Naive thymus-derived CD8-positive, alpha-beta T cell (primary cell): ENCODE measurements around the gene FRRS1L. TPM values are rescaled to one million over a fixed set of nuclear protein-coding genes. Genes with fewer than 3 reads are reported as not detected.

Experiments used
- ATAC-seq, 2 donors: fragments of 150-1000 bp; cut with Tn5 transposase in 1 of 2; sonication (Bioruptor Pico), chemical (Tn5 transposase) in 1 of 2; 1 replicate in 1 of 2; 2 replicates in 1 of 2; pipeline ENCODE4 v1.10.0; 2021; ENCODE audit warnings: mild to moderate bottlenecking in 2 of 2, moderate library complexity in 2 of 2
- POLR2A ChIA-PET: fragments of 350-600 bp; sonication (Branson Sonifier 250); formaldehyde crosslinking; loops from one replicate; lab custom pipeline; 2021; ENCODE audit warnings: antibody characterized with exemption; lab: Charles Lee
- DNase-seq, 10 donors: peaks; one replicate each; pipeline versions ENCODE4 v3.0.0 to v3.0.0-alpha.2; 2020 to 2022
- H3K27ac Mint-ChIP-seq, 10 donors: one replicate each; pipeline ENCODE4 v1.8.0; 2020 to 2022; ENCODE audit warnings: mild to moderate bottlenecking in 10 of 10, mixed read lengths in 10 of 10, moderate library complexity in 4 of 10, inconsistent platforms in 1 of 10
- H3K27me3 Mint-ChIP-seq, 5 donors: one replicate each; pipeline ENCODE4 v1.8.0; 2021 to 2022; ENCODE audit warnings: mixed read lengths in 5 of 5
- H3K36me3 Mint-ChIP-seq, 3 donors: one replicate each; pipeline ENCODE4 v1.8.0; 2020 to 2022; ENCODE audit warnings: mixed read lengths in 3 of 3, mild to moderate bottlenecking in 2 of 3, inconsistent platforms in 1 of 3
- H3K4me1 Mint-ChIP-seq, 4 donors: one replicate each; pipeline ENCODE4 v1.8.0; 2021 to 2022; ENCODE audit warnings: mixed read lengths in 4 of 4
- H3K4me3 Mint-ChIP-seq, 10 donors: one replicate each; pipeline ENCODE4 v1.8.0; 2020 to 2022; ENCODE audit warnings: mild to moderate bottlenecking in 10 of 10, mixed read lengths in 10 of 10, moderate library complexity in 6 of 10, inconsistent platforms in 1 of 10
- H3K9me3 Mint-ChIP-seq, 9 donors: one replicate each; pipeline ENCODE4 v1.8.0; 2020 to 2022; ENCODE audit warnings: mixed read lengths in 9 of 9, mild to moderate bottlenecking in 3 of 9, inconsistent platforms in 1 of 9, moderate library complexity in 1 of 9
- polyA plus RNA-seq, 3 donors: library from polyadenylated mRNA; unstranded; fragments of 300-500 nt; fragmentation: Illumina TruSeq; gene quantifications; one replicate each; pipeline ENCODE4 v1.2.3, GENCODE V29; 2021
- total RNA-seq, 8 experiments: library from RNA in 2 of 8; stranded (reverse) in 2 of 8; gene quantifications; one replicate each; pipeline ENCODE4 v1.2.3 and lab custom pipeline; 2021 to 2026

The FRRS1L gene
- total and polyA plus RNA-seq, 5 experiments from 2014 or later: not detected

DNA sequence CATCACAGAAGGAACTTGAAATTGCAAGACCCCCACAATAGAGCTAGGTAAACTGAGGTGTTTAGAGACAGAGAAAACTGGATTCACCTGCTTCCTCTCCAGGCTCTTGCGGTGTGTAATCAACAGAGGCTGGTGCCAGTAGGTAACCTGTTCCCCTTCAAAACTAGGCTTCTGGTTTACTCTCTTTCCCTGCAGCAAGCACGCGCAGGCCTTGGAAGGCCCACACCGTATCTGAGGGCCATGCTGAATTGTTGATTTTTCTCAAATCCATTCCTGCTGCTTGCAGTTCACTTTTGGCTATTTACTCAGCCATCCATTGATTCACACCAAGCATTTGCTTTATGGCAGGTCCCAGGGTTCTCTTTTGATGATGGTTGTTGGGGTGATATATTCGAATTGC lies 667 bp upstream of the FRRS1L start:
- H3K4me3 Mint-ChIP-seq: peak overlapping the region in 5 of 10 donors; percentile 65 to 92 (median 73)
- H3K9me3 Mint-ChIP-seq: peaks cover 0 to 12% (median 7%) of the 10 kb centered on the region in 9 donors
- H3K27ac Mint-ChIP-seq: no peak overlapping the region
- DNase-seq: no peak
- peaks cover 2 to 16% (median 4%) of the 10 kb centered on the region in 3 donors for H3K36me3 Mint-ChIP-seq
- H3K27me3 Mint-ChIP-seq: peaks cover 43 to 90% (median 52%) of the 10 kb centered on the region in 5 donors
- POLR2A ChIA-PET: no interaction called here
- peaks cover 2 to 7% (median 5%) of the 10 kb centered on the region in 4 donors for H3K4me1 Mint-ChIP-seq
- no peak for ATAC-seq

DNA sequence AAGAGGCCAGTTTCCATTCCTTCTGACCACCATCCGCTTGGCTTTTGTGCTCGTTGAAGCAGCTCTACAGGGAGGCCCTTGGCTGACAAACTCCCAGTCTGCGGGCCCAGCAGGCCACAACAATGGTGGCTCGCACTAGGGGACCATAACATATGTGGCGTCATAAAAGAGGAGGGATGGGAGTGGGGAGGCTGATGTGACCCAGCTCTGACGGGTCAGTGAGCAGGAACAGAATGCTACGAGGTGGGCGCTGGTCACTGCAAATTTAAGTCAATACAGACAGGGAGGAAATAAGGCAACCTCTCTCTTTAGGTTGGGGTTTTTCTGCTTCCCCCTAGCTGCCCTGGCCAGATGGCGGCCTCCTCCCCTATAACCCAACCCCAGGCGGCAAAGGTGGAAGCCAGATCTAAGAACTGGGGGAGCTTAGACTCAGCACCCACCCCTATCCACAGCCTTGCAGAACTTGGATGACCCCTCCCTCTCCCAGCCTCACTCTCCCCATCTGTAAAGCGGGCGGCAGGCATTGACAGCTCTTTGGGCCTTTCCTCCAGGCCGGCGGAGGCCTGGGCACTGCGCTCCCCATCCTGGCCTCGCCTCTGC lies 778 bp downstream of the FRRS1L start:
- ATAC-seq (no peak), DNase-seq (no peak)
- Mint-ChIP-seq H3K27me3 (peaks cover 42 to 86% (median 52%) of the 10 kb centered on the region in 5 donors), H3K36me3 (peaks cover 2 to 16% (median 4%) of the 10 kb centered on the region in 3 donors), H3K9me3 (peaks cover 0 to 12% (median 7%) of the 10 kb centered on the region in 9 donors), H3K4me1 (peaks cover 2 to 7% (median 5%) of the 10 kb centered on the region in 4 donors), H3K4me3 (peak overlapping the region in 5 of 10 donors; percentile 8 to 57 (median 39)), H3K27ac (no peak overlapping the region)
- POLR2A ChIA-PET: no interaction called here

DNA sequence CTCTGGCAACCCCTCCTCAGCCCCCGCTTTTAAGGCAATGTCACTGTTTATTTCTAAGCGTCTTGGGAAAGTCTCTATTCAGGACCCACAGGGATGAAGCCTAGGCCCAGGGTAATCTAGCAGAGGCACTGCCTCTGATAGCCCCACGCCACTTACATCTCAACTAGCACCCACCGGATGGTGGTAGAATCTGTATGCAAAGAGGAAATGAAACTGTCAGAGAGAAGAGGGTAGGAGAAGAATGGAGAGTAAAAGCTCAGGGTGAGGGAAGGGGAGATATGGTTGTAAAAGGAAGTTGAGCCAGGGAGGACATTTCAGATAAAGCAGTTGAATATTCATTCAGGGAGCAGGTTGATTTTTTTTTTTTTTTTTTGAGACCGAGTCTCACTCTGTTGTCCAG lies 3.0 kb downstream of the FRRS1L start:
- Mint-ChIP-seq H3K4me3 (peak overlapping the region in 1 of 10 donors; percentile 25), H3K27me3 (peaks cover 35 to 72% (median 46%) of the 10 kb centered on the region in 5 donors), H3K9me3 (peaks cover 0 to 12% (median 7%) of the 10 kb centered on the region in 9 donors), H3K36me3 (peaks cover 2 to 16% (median 4%) of the 10 kb centered on the region in 3 donors), H3K27ac (no peak overlapping the region), H3K4me1 (peaks cover 2 to 7% (median 5%) of the 10 kb centered on the region in 4 donors)
- POLR2A ChIA-PET: no interaction called here
- ATAC-seq (no peak), DNase-seq (no peak)

DNA sequence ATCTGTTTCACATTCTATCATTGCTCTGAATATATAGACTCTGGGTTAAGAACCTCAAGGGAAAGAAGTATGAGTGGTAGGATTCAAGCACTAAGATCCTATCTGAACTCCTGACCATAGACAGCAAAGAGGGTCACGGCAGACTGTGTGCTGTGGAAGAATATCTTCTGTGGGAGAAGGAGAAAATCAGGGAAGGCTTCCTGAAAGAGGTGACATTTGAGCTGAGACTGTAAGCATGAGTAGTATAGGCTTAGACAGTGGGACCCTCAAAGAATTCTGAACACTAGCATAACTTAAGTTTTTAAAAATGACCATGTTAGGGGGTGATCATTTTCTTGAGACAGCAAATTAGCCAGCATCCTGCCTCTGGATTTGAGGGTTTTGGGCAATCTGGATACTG lies 3.9 kb downstream of the FRRS1L start:
- DNase-seq: no peak
- no peak overlapping the region for H3K4me3 Mint-ChIP-seq
- H3K9me3 Mint-ChIP-seq: peaks cover 0 to 12% (median 7%) of the 10 kb centered on the region in 9 donors
- no peak overlapping the region for H3K27ac Mint-ChIP-seq
- ATAC-seq: no peak
- peaks cover 34 to 65% (median 44%) of the 10 kb centered on the region in 5 donors for H3K27me3 Mint-ChIP-seq
- peaks cover 2 to 16% (median 4%) of the 10 kb centered on the region in 3 donors for H3K36me3 Mint-ChIP-seq
- H3K4me1 Mint-ChIP-seq: peaks cover 2 to 7% (median 5%) of the 10 kb centered on the region in 4 donors
- POLR2A ChIA-PET: no interaction called here

DNA sequence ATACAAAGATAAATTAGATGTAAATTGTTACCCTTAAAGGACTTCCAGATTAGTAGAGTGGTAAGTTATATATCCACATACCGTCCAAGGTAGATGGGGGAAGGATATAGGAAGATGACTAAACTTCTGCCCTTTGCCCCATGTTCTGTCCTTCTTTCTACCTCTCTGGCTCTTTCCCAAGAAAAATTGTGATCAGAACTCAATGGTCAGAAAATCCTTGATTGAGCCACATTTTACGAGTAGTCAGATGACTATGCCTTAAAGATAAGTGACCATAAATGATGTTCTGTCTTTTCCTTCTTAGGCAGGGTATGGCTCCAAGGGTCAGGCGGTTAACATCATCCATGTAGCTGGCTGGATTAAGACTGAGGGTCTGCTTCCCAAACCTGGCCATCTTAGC lies 4.4 kb downstream of the FRRS1L start:
- H3K9me3 Mint-ChIP-seq: peaks cover 0 to 12% (median 7%) of the 10 kb centered on the region in 9 donors
- H3K36me3 Mint-ChIP-seq: peaks cover 2 to 16% (median 4%) of the 10 kb centered on the region in 3 donors
- H3K27me3 Mint-ChIP-seq: peaks cover 31 to 60% (median 43%) of the 10 kb centered on the region in 5 donors
- H3K4me3 Mint-ChIP-seq: no peak overlapping the region
- DNase-seq (no peak), ATAC-seq (no peak)
- POLR2A ChIA-PET: no interaction called here
- peaks cover 2 to 7% (median 5%) of the 10 kb centered on the region in 4 donors for H3K4me1 Mint-ChIP-seq
- H3K27ac Mint-ChIP-seq: no peak overlapping the region

DNA sequence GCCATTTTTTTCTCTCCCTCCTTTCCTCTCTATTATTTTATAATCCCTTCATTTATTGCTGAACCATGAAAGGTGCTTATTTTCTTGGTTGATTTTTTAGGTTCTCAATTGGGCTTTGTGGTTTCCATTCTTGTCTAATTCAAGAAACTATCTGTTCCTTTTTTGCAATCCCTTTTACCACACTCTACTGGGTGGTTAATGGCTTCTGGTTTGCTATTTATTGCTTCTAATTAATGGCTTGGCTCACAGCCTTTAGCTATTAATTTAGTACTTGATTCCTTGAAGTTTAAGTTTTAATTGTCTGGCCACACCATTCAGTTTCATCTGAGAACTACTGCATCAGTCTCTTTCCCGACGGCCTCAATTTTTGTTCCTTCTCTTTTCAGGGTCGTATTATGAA lies 5.6 kb downstream of the FRRS1L start:
- POLR2A ChIA-PET: no interaction called here
- no peak for DNase-seq
- Mint-ChIP-seq H3K4me3 (no peak overlapping the region), H3K27ac (no peak overlapping the region), H3K9me3 (peaks cover 0 to 12% (median 7%) of the 10 kb centered on the region in 9 donors), H3K27me3 (peaks cover 27 to 50% (median 38%) of the 10 kb centered on the region in 5 donors), H3K36me3 (peaks cover 0 to 16% (median 4%) of the 10 kb centered on the region in 3 donors), H3K4me1 (peaks cover 0 to 3% (median 0%) of the 10 kb centered on the region in 4 donors)
- no peak for ATAC-seq

DNA sequence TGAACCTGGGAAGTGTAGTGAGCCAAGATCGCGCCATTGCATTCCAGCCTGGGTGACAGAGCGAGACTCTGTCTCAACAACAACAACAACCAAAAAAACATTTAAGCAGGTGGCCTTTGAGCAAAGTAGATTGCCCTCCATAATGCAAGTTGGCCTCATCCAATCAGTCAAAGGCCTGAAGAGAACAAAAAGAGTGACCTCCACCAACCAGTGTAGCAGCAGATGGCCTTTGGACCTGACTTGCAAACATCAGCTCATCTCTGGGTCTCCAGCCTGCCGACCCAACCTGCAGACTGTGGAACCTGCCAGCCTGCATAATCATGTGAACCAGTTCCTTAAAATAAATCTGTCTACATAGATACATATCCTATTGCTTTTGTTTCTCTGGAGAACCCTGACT lies 7.5 kb downstream of the FRRS1L start:
- ATAC-seq: no peak
- POLR2A ChIA-PET: no interaction called here
- peaks cover 0 to 6% (median under 1%) of the 10 kb centered on the region in 9 donors for H3K9me3 Mint-ChIP-seq

DNA sequence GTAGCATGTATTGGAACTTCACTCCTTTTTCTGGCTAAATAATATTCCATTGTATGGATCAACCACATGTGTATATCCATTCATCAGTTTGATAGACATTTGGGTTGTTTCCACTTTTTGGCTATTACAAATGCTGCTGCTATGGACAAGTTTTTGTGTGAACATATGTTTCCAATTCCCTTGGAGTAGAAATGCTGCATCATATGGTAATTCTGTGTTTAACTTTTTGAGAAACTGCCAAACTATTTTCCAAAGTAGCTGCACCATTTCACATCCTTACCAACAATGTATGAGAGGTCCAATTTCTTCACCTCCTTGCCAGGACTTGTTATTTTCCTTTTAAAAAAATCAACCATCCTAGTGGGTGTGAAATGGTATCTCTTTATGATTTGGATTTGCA lies 8.4 kb downstream of the FRRS1L start:
- peaks cover 0 to 11% (median 2%) of the 10 kb centered on the region in 3 donors for H3K36me3 Mint-ChIP-seq
- no peaks in the 10 kb centered on the region for H3K4me1 Mint-ChIP-seq
- POLR2A ChIA-PET: no interaction called here
- H3K27me3 Mint-ChIP-seq: peaks cover 7 to 22% (median 17%) of the 10 kb centered on the region in 5 donors
- ATAC-seq: no peak
- H3K9me3 Mint-ChIP-seq: peaks cover 0 to 15% (median 5%) of the 10 kb centered on the region in 9 donors
- DNase-seq: no peak
- no peak overlapping the region for H3K27ac Mint-ChIP-seq
- H3K4me3 Mint-ChIP-seq: no peak overlapping the region

More for the DNA sequence above, 7.5 kb downstream of the FRRS1L start:
- no peak overlapping the region for H3K27ac Mint-ChIP-seq
- no peak overlapping the region for H3K4me3 Mint-ChIP-seq
- H3K4me1 Mint-ChIP-seq: peaks cover 0 to 3% (median 0%) of the 10 kb centered on the region in 4 donors
- H3K36me3 Mint-ChIP-seq: peaks cover 0 to 6% (median 2%) of the 10 kb centered on the region in 3 donors
- no peak for DNase-seq
- H3K27me3 Mint-ChIP-seq: peaks cover 12 to 31% (median 23%) of the 10 kb centered on the region in 5 donors

DNA sequence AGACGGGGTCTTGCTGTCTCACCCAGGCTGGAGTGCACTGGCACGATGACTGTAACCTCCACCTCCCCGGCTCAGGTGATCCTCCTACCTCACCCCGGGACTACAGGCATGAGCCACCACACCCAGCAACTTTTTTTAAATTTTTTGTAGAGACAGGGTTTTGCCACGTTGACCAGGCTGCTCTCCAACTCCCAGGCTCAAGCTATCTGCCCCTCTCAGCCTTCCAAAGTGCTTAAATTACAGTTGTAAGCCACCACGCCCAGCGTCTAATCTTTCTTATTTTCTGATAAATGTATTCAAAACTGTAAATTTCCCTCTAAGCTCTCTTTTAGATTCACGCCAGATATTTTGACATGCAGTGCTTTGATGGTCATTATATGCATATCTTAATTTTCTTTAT lies 10.3 kb downstream of the FRRS1L start:
- Mint-ChIP-seq H3K27me3 (peaks cover 4 to 11% (median 10%) of the 10 kb centered on the region in 5 donors), H3K36me3 (peaks cover 0 to 15% (median 5%) of the 10 kb centered on the region in 3 donors), H3K4me3 (no peak overlapping the region), H3K4me1 (no peaks in the 10 kb centered on the region), H3K27ac (no peak overlapping the region), H3K9me3 (peaks cover 0 to 26% (median 13%) of the 10 kb centered on the region in 9 donors)
- POLR2A ChIA-PET: no interaction called here
- ATAC-seq: no peak
- no peak for DNase-seq

DNA sequence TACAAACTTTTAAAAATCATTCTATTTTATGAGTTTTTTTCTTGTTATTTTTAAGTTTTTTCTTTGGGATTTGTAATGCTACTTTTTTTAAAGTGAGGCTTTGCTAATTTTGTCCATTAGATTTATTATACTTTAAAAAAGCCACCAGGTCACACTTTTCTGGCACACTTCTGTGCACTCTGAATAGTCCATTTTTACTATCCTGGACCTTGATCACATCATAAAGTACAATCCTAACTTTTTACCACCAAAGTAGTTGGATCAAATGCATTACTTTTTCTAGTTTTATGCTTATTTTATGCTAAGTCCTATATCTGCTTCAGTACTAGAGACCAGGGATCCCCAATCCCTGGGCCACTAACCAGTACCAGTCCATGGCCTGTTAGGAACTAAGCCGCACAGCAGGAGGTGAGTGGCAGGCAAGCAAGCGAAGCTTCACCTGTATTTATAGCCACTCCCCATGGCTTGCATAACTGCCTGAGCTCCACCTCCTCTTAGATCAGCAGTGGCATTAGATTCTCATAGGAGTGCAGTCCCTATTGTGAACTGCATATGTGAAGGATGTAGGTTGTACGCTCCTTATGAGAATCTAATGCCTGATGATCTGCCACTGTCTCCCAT lies 16.0 kb downstream of the FRRS1L start:
- no peak for DNase-seq
- ATAC-seq: no peak
- Mint-ChIP-seq H3K27me3 (peaks cover 0 to 3% (median 2%) of the 10 kb centered on the region in 5 donors), H3K4me3 (no peak overlapping the region), H3K9me3 (peaks cover 0 to 28% (median 12%) of the 10 kb centered on the region in 9 donors), H3K36me3 (peaks cover 0 to 15% (median 5%) of the 10 kb centered on the region in 3 donors), H3K27ac (no peak overlapping the region), H3K4me1 (no peaks in the 10 kb centered on the region)
- POLR2A ChIA-PET: interaction anchor here (0.6 kb wide), 1 partner anchor 182 kb away, joined by 4 read pairs; no protein-coding TSS in a partner anchor

DNA sequence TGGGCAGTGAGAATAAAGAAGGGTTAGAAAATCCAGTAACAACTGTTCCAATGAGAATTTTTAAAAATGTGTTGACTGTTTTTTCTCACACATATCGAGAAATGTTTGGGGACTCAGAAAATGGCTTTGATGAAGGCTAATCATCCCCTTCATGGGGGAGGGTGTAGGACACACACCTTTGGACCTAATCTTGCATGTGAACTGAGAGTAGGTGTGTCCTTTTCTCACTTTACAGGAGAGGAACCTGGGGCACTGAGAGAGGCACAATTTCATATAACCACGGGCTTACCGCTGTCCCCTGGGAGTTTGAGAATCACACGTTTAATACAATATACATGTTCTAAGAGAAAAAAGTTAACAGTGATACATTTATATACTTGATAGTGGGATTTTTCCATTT lies 17.3 kb downstream of the FRRS1L start:
- POLR2A ChIA-PET: no interaction called here
- Mint-ChIP-seq H3K27me3 (peaks cover 0 to 4% (median 2%) of the 10 kb centered on the region in 5 donors), H3K4me3 (no peak overlapping the region), H3K9me3 (peaks cover 0 to 24% (median 12%) of the 10 kb centered on the region in 9 donors), H3K4me1 (no peaks in the 10 kb centered on the region), H3K27ac (no peak overlapping the region), H3K36me3 (peaks cover 0 to 14% (median 5%) of the 10 kb centered on the region in 3 donors)
- ATAC-seq (no peak), DNase-seq (no peak)

DNA sequence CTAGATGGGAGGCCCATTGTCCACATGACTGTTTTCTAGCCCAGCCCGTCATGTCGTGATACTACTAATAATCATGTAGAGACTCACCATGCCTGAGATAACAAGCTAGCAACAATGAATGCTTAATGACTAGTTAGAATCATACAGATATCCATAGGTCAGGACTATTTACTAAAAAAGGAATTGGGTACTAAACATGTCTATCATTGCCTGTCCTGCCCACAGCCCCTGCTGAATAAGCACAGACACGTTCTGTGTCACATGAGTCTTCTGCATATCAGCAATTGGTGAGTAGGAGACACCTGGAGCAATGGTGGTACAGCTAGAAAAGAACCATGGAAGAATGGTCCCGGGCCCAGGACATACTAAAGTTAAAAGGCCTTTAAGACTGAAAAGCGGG lies 18.0 kb downstream of the FRRS1L start:
- POLR2A ChIA-PET: no interaction called here
- H3K27me3 Mint-ChIP-seq: peaks cover 0 to 4% (median 2%) of the 10 kb centered on the region in 5 donors
- DNase-seq (no peak), ATAC-seq (no peak)
- H3K36me3 Mint-ChIP-seq: peaks cover 0 to 8% (median 4%) of the 10 kb centered on the region in 3 donors
- H3K4me3 Mint-ChIP-seq: no peak overlapping the region
- peaks cover 0 to 19% (median 9%) of the 10 kb centered on the region in 9 donors for H3K9me3 Mint-ChIP-seq
- peaks cover under 1 to 2% (median 2%) of the 10 kb centered on the region in 4 donors for H3K4me1 Mint-ChIP-seq
- peak overlapping the region in 1 of 10 donors; percentile 46 for H3K27ac Mint-ChIP-seq

DNA sequence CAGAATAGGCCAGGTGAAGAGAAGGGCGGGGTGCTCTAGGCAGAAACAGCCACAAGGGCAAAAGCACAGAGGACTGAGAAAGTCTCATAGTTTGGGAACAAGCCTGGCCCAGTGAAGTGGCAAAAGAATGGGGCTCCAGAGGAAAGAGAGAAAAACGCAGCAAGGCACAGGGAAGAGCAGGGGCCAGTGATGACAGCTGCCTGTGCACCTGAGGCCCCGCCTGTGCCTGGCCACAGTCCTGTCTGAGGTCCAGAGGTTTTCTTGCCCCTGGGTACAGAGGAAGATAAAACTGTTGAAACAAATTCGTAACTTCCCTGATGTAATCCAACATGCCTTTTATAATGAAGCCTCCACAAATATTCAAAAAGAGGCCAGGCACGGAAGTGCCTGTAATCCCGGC lies 22.0 kb downstream of the FRRS1L start:
- DNase-seq (no peak), ATAC-seq (no peak)
- Mint-ChIP-seq H3K27me3 (peaks cover 0 to 4% (median 2%) of the 10 kb centered on the region in 5 donors), H3K27ac (peak overlapping the region in 1 of 10 donors; percentile 58), H3K36me3 (no peaks in the 10 kb centered on the region), H3K4me3 (no peak overlapping the region), H3K9me3 (no peaks in the 10 kb centered on the region), H3K4me1 (peaks cover 4 to 6% (median 5%) of the 10 kb centered on the region in 4 donors)
- POLR2A ChIA-PET: no interaction called here
